IMR-90 (cell line): Measurements from ENCODE around the gene ARMC9. TPM values are rescaled to one million over a fixed set of nuclear protein-coding genes. Genes with fewer than 3 reads are reported as not detected.

Experiments used
- ATAC-seq: fragments of 200-7000 bp; cut with Tn5 transposase; 2 replicates; pipeline ENCODE4 v1.9.1; 2020; ENCODE audit warnings: low read depth, mild to moderate bottlenecking, moderate library complexity
- BruUV-seq: library from RNA; stranded (reverse); fragments of 400-500 nt; replicated peaks from 2 replicates; lab custom pipeline; 2021; lab: Mats Ljungman, UMichigan
- CTCF ChIA-PET: fragments of 300-600 bp; formaldehyde crosslinking; extraction: SDS; loops from one replicate; lab custom pipeline; 2021; ENCODE audit warnings: antibody characterized with exemption; lab: Yijun Ruan, JAX
- POLR2A ChIA-PET: fragments of 300-600 bp; sonication (Branson Sonifier 250); formaldehyde crosslinking; loops from one replicate; lab custom pipeline; 2022; ENCODE audit warnings: antibody characterized with exemption; ENCODE audit not compliant: unreplicated experiment; lab: Charles Lee
- DNase-seq: peaks from one replicate; pipeline ENCODE4 v3.0.0; 2013
- H2AFZ ChIP-seq: replicated peaks from 2 replicates; pipeline ENCODE3; 2013; ENCODE audit warnings: low read length, mild to moderate bottlenecking; ENCODE audit not compliant: poor library complexity
- H2AK5ac ChIP-seq: 2 replicates; pipeline ENCODE4 v1.6.1; 2013; ENCODE audit warnings: low read depth, low read length, inconsistent platforms
- H2AK9ac ChIP-seq: replicated peaks from 2 replicates; pipeline ENCODE3; 2013; ENCODE audit warnings: mild to moderate bottlenecking, low read depth, low read length, moderate library complexity; ENCODE audit not compliant: poor library complexity
- H2BK120ac ChIP-seq: 2 replicates; pipeline ENCODE4 v1.6.1; 2013; ENCODE audit warnings: low read depth, low read length, inconsistent platforms
- H2BK15ac ChIP-seq: 3 replicates; pipeline ENCODE4 v1.6.1; 2013; ENCODE audit warnings: low read depth, low read length, inconsistent platforms
- H2BK20ac ChIP-seq: 2 replicates; pipeline ENCODE4 v1.6.1; 2013; ENCODE audit warnings: low read depth, mild to moderate bottlenecking, inconsistent platforms, low read length, moderate library complexity
- H2BK5ac ChIP-seq: 2 replicates; pipeline ENCODE4 v1.6.1; 2013; ENCODE audit warnings: mild to moderate bottlenecking, low read depth, low read length, inconsistent platforms; ENCODE audit not compliant: poor library complexity, severe bottlenecking
- H3K14ac ChIP-seq: replicated peaks from 2 replicates; pipeline ENCODE4 v1.6.1; 2013; ENCODE audit warnings: low read depth, low read length, inconsistent platforms
- H3K18ac ChIP-seq: 2 replicates; pipeline ENCODE4 v1.6.1; 2013; ENCODE audit warnings: low read depth, low read length, control low read depth
- H3K23ac ChIP-seq: 2 replicates; pipeline ENCODE4 v1.6.1; 2013; ENCODE audit warnings: low read depth, low read length, inconsistent platforms
- H3K27ac ChIP-seq: 2 replicates; pipeline ENCODE4 v1.5.1; 2013; ENCODE audit warnings: mild to moderate bottlenecking, control low read depth, low read length; ENCODE audit not compliant: insufficient read depth
- H3K27me3 ChIP-seq: 2 replicates; pipeline ENCODE4 v1.6.1; 2013; ENCODE audit warnings: low read length; ENCODE audit not compliant: control insufficient read depth, insufficient read depth
- H3K36me3 ChIP-seq: 2 replicates; pipeline ENCODE4 v1.6.1; 2013; ENCODE audit warnings: low read length, mixed read lengths; ENCODE audit not compliant: control insufficient read depth, insufficient read depth
- H3K4ac ChIP-seq: 2 replicates; pipeline ENCODE4 v1.6.1; 2013; ENCODE audit warnings: low read depth, low read length, inconsistent platforms
- H3K4me1 ChIP-seq: 2 replicates; pipeline ENCODE4 v1.6.1; 2013; ENCODE audit warnings: low read length, mixed read lengths; ENCODE audit not compliant: control insufficient read depth, insufficient read depth
- H3K4me2 ChIP-seq: 2 replicates; pipeline ENCODE4 v1.6.1; 2013; ENCODE audit warnings: low read depth, mild to moderate bottlenecking, control low read depth, low read length, moderate library complexity
- H3K4me3 ChIP-seq: 2 replicates; pipeline ENCODE4 v1.5.1; 2013; ENCODE audit warnings: low read depth, mild to moderate bottlenecking, control low read depth, low read length, moderate library complexity; ENCODE audit not compliant: insufficient read depth
- H3K56ac ChIP-seq: 2 replicates; pipeline ENCODE4 v1.6.1; 2013; ENCODE audit warnings: low read length, inconsistent platforms; ENCODE audit not compliant: insufficient read depth; ENCODE audit errors: extremely low read depth
- H3K79me1 ChIP-seq, 2 experiments: 2 replicates each; pipeline ENCODE4 v1.6.1; 2013; ENCODE audit warnings: low read length in 2 of 2, inconsistent platforms in 1 of 2, low read depth in 1 of 2
- H3K9ac ChIP-seq: 2 replicates; pipeline ENCODE4 v1.6.1; 2013; ENCODE audit warnings: low read depth, low read length, control low read depth
- H3K9me1 ChIP-seq: 2 replicates; pipeline ENCODE4 v1.6.1; 2013; ENCODE audit warnings: low read length, inconsistent platforms; ENCODE audit not compliant: insufficient read depth
- H3K9me3 ChIP-seq: 2 replicates; pipeline ENCODE4 v1.6.1; 2013; ENCODE audit warnings: low read length; ENCODE audit not compliant: control insufficient read depth, insufficient read depth
- H4K20me1 ChIP-seq: 2 replicates; pipeline ENCODE4 v1.6.1; 2013; ENCODE audit warnings: low read length, inconsistent platforms; ENCODE audit not compliant: insufficient read depth
- H4K5ac ChIP-seq: 2 replicates; pipeline ENCODE4 v1.6.1; 2013; ENCODE audit warnings: mild to moderate bottlenecking, low read depth, low read length, control low read depth
- H4K8ac ChIP-seq, 2 experiments: 2 replicates each; pipeline ENCODE4 v1.6.1; 2013; ENCODE audit warnings: low read depth in 2 of 2, low read length in 2 of 2, control low read depth in 1 of 2, inconsistent platforms in 1 of 2
- H4K91ac ChIP-seq: 2 replicates; pipeline ENCODE4 v1.6.1; 2013; ENCODE audit warnings: low read depth, low read length, inconsistent platforms; ENCODE audit not compliant: insufficient read depth
- CEBPB ChIP-seq: IDR thresholded peaks from 2 replicates; pipeline ENCODE4 v1.6.1; 2012; ENCODE audit warnings: low read depth, low read length, improper control_type of control experiment
- CHD1 ChIP-seq: IDR thresholded peaks from 2 replicates; pipeline ENCODE4 v1.6.1; 2012; ENCODE audit warnings: low read depth, low read length, improper control_type of control experiment
- FOS ChIP-seq: fragments of 150-350 bp; IDR thresholded peaks from 2 replicates; pipeline ENCODE4 v1.6.1; 2016; ENCODE audit warnings: low read depth, low read length
- MXI1 ChIP-seq: IDR thresholded peaks from 2 replicates; pipeline ENCODE4 v1.6.1; 2012; ENCODE audit warnings: low read depth, mild to moderate bottlenecking, low read length, moderate library complexity, borderline replicate concordance
- NFE2L2 ChIP-seq: fragments of 150-350 bp; IDR thresholded peaks from 2 replicates; pipeline ENCODE4 v1.6.1; 2016; ENCODE audit warnings: low read depth, mild to moderate bottlenecking, low read length
- POLR2A ChIP-seq: IDR thresholded peaks from 2 replicates; pipeline ENCODE4 v1.6.1; 2012; ENCODE audit warnings: mild to moderate bottlenecking, low read depth, low read length
- RCOR1 ChIP-seq: IDR thresholded peaks from 2 replicates; pipeline ENCODE4 v1.6.1; 2012; ENCODE audit warnings: mild to moderate bottlenecking, low read length, improper control_type of control experiment; ENCODE audit not compliant: insufficient replicate concordance
- RFX5 ChIP-seq: IDR thresholded peaks from 2 replicates; pipeline ENCODE4 v1.8.0; 2012; ENCODE audit warnings: low read depth, mild to moderate bottlenecking, low read length, moderate library complexity
- SMC3 ChIP-seq: fragments of 150-350 bp; IDR thresholded peaks from 2 replicates; pipeline ENCODE4 v1.6.1; 2016; ENCODE audit warnings: low read depth, mild to moderate bottlenecking, antibody characterized with exemption, low read length, moderate library complexity
- USF2 ChIP-seq: fragments of 150-350 bp; IDR thresholded peaks from 2 replicates; pipeline ENCODE4 v1.6.1; 2017; ENCODE audit warnings: mild to moderate bottlenecking, antibody characterized with exemption, low read length, low read depth
- WGBS, 2 experiments: methylation state at CpG; one replicate each; pipeline versions ENCODE4 v1.1.5 to v1.1.7; 2013; ENCODE audit warnings: missing lambda C conversion rate in 2 of 2; ENCODE audit not compliant: insufficient read length in 1 of 2; ENCODE audit errors: extremely low coverage in 2 of 2; 5-methylcytosine and 5-hydroxymethylcytosine counted together
- dilution Hi-C: fragments of 300-500 bp; cut with HindIII; formaldehyde crosslinking; loops from one replicate; pipeline ENCODE4 v1.14.3; 2018; ENCODE audit warnings: low sequenced_read_pairs; ENCODE audit not compliant: unreplicated experiment
- in situ Hi-C: fragments of 300-500 bp; cut with MboI; formaldehyde crosslinking; loops from 3 replicates; pipeline ENCODE4 v1.14.3; 2019; ENCODE audit warnings: low sequenced_read_pairs, inconsistent platforms, mixed read lengths
- intact Hi-C: fragments of 100-400 bp; cut with micrococcal nuclease; formaldehyde crosslinking; loops from 2 replicates; pipeline ENCODE4 v1.10.0; 2022
- polyA plus RNA-seq, 3 experiments: library from polyadenylated mRNA; depleted of rRNA; stranded (reverse); fragments of >200 nt; gene quantifications; 2 replicates each; pipeline ENCODE4 v1.2.3, GENCODE V29; 2012; ENCODE audit warnings: low replicate concordance in 1 of 3
- total RNA-seq: library from RNA; depleted of rRNA; stranded (reverse); fragments of >200 nt; gene quantifications from 2 replicates; pipeline ENCODE4 v1.2.3, GENCODE V29; 2012

ARMC9 gene
- total and polyA plus RNA-seq, 2 of the 4 experiments (the other 2 are of a cell fraction): 36.0 to 46.6 TPM

GRCh38 chr2:231393149-231394131 lies 195.0 kb downstream of the ARMC9 start:
- Histone ChIP-seq H3K56ac (no peak overlapping the region), H2BK5ac (no peak overlapping the region), H3K14ac (no peak overlapping the region), H3K27ac (no peak overlapping the region), H2AK9ac (no peak overlapping the region), H3K4me3 (no peak overlapping the region), H3K9me1 (no peaks in the 10 kb centered on the region; the same call in 1 of the 2 replicates), H2BK15ac (no peak overlapping the region), H4K91ac (no peak overlapping the region), H2AK5ac (no peak overlapping the region), H3K27me3 (peaks cover 32% of the 10 kb centered on the region), H3K9me3 (no peaks in the 10 kb centered on the region; the same call in 1 of the 2 replicates), H3K79me1 (no peaks in the 10 kb centered on the region), H2BK20ac (no peak overlapping the region), H3K36me3 (no peaks in the 10 kb centered on the region), H4K5ac (no peak overlapping the region), H2BK120ac (no peak overlapping the region), H3K4me2 (no peak overlapping the region), H3K4me1 (peaks cover under 1% of the 10 kb centered on the region; the same call in 1 of the 2 replicates), H4K20me1 (no peaks in the 10 kb centered on the region; the same call in 1 of the 2 replicates), H3K4ac (no peak overlapping the region), H4K8ac (no peak overlapping the region), H3K23ac (no peak overlapping the region), H3K9ac (no peak overlapping the region), H3K18ac (no peak overlapping the region), H2AFZ (no peak overlapping the region)
- DNase-seq (no peak), ATAC-seq (no peak)
- CTCF ChIA-PET: interaction anchor here (0.9 kb wide), 1 partner anchor 44 kb away, joined by 3 read pairs; no protein-coding TSS in a partner anchor
- POLR2A ChIA-PET: no interaction called here
- in situ Hi-C loops (no loop called here), dilution Hi-C loops (no loop called here), intact Hi-C loops (no loop called here)
- 87% methylated on average over 7 of the region's 17 CpGs; no CpG with 5 or more reads in 1 of the 2 experiments for WGBS, 2 experiments
- BruUV-seq: no TSS peak
- no peak for TF ChIP-seq SMC3
- no peak for TF ChIP-seq CHD1
- no peak for TF ChIP-seq RCOR1
- no peak for TF ChIP-seq NFE2L2
- no peak for TF ChIP-seq CEBPB
- no peak for TF ChIP-seq FOS
- no peak for TF ChIP-seq USF2
- no peak for TF ChIP-seq MXI1
- no peak for TF ChIP-seq POLR2A
- no peak for TF ChIP-seq RFX5
